Measurements from ENCODE around the gene HNRNPF. TPM values are rescaled to one million over a fixed set of nuclear protein-coding genes. Genes with fewer than 3 reads are reported as not detected.

HNRNPF gene
- total RNA-seq, 1 experiment from 2014 or later, result 198 TPM

GRCh38 chr10:43389867-43390266, 19.1 kb downstream of the HNRNPF start:
- BruUV-seq (replicated peaks), result no TSS peak
- CTCF ChIA-PET, result interaction anchor here (0.9 to 2.8 kb wide), 5 partner anchors 10 to 73 kb away, joined by 3 to 20 read pairs (median 5); no protein-coding TSS in a partner anchor
- Mint-ChIP-seq H3K4me3 (ENCODE audit: unreplicated experiment) (no peak overlapping the region), H3K27ac (ENCODE audit: low read depth, unreplicated experiment) (no peak overlapping the region), H3K36me3 (ENCODE audit: insufficient read depth, unreplicated experiment) (peaks cover 100% of the 10 kb centered on the region), H3K9me3 (ENCODE audit: unreplicated experiment) (no peaks in the 10 kb centered on the region), H3K4me1 (ENCODE audit: insufficient read depth, unreplicated experiment) (peaks cover 28% of the 10 kb centered on the region), H3K27me3 (ENCODE audit: insufficient read depth, unreplicated experiment) (no peaks in the 10 kb centered on the region)
- POLR2A ChIA-PET, result interaction anchor here (1.0 to 1.6 kb wide), 2 partner anchors 18 to 47 kb away, joined by 5 to 7 read pairs; no protein-coding TSS in a partner anchor
- intact Hi-C loops (cut with micrococcal nuclease), result no loop called here
- TF ChIP-seq CTCF (IDR thresholded peaks at IDR 0.05; ENCODE audit: unreplicated experiment), result no peak
- no peak for DNase-seq (ENCODE audit: unreplicated experiment)

GRCh38 chr10:43387678-43388032, 21.3 kb downstream of the HNRNPF start:
- Mint-ChIP-seq H3K36me3 (ENCODE audit: insufficient read depth, unreplicated experiment) (peaks cover 99% of the 10 kb centered on the region), H3K27ac (ENCODE audit: low read depth, unreplicated experiment) (no peak overlapping the region), H3K4me1 (ENCODE audit: insufficient read depth, unreplicated experiment) (peaks cover 17% of the 10 kb centered on the region), H3K9me3 (ENCODE audit: unreplicated experiment) (no peaks in the 10 kb centered on the region), H3K27me3 (ENCODE audit: insufficient read depth, unreplicated experiment) (no peaks in the 10 kb centered on the region), H3K4me3 (ENCODE audit: unreplicated experiment) (no peak overlapping the region)
- no peak for TF ChIP-seq CTCF (IDR thresholded peaks at IDR 0.05; ENCODE audit: unreplicated experiment)
- BruUV-seq (replicated peaks), result no TSS peak
- ChIA-PET CTCF (no interaction called here), POLR2A (interaction anchor here (0.7 to 1.2 kb wide), 2 partner anchors 9 to 1242 kb away, joined by 3 read pairs; no protein-coding TSS in a partner anchor)
- DNase-seq (ENCODE audit: unreplicated experiment), result no peak
- intact Hi-C loops (cut with micrococcal nuclease), result no loop called here

GRCh38 chr10:43386981-43387677, 21.9 kb downstream of the HNRNPF start:
- H3K36me3 Mint-ChIP-seq (ENCODE audit: insufficient read depth, unreplicated experiment), result peaks cover 94% of the 10 kb centered on the region
- no peak for DNase-seq (ENCODE audit: unreplicated experiment)
- H3K4me3 Mint-ChIP-seq (ENCODE audit: unreplicated experiment), result no peak overlapping the region
- peaks cover 12% of the 10 kb centered on the region for H3K4me1 Mint-ChIP-seq (ENCODE audit: insufficient read depth, unreplicated experiment)
- no peak for TF ChIP-seq CTCF (IDR thresholded peaks at IDR 0.05; ENCODE audit: unreplicated experiment)
- CTCF ChIA-PET, result no interaction called here
- no peak overlapping the region for H3K27ac Mint-ChIP-seq (ENCODE audit: low read depth, unreplicated experiment)
- H3K27me3 Mint-ChIP-seq (ENCODE audit: insufficient read depth, unreplicated experiment), result no peaks in the 10 kb centered on the region
- intact Hi-C loops (cut with micrococcal nuclease), result no loop called here
- no peaks in the 10 kb centered on the region for H3K9me3 Mint-ChIP-seq (ENCODE audit: unreplicated experiment)
- TSS peak; percentile 33 for BruUV-seq (replicated peaks)
- POLR2A ChIA-PET, result interaction anchor here (0.7 to 1.2 kb wide), 2 partner anchors 9 to 1242 kb away, joined by 3 read pairs; no protein-coding TSS in a partner anchor

GRCh38 chr10:43386549-43386948, 22.4 kb downstream of the HNRNPF start:
- no peaks in the 10 kb centered on the region for H3K9me3 Mint-ChIP-seq (ENCODE audit: unreplicated experiment)
- H3K4me1 Mint-ChIP-seq (ENCODE audit: insufficient read depth, unreplicated experiment), result peaks cover 12% of the 10 kb centered on the region
- H3K4me3 Mint-ChIP-seq (ENCODE audit: unreplicated experiment), result no peak overlapping the region
- no peak overlapping the region for H3K27ac Mint-ChIP-seq (ENCODE audit: low read depth, unreplicated experiment)
- no peak for DNase-seq (ENCODE audit: unreplicated experiment)
- no peaks in the 10 kb centered on the region for H3K27me3 Mint-ChIP-seq (ENCODE audit: insufficient read depth, unreplicated experiment)
- ChIA-PET POLR2A (interaction anchor here (4.8 kb wide), 1 partner anchor 8 kb away, joined by 30 read pairs; no protein-coding TSS in a partner anchor), CTCF (interaction anchor here (0.6 kb wide), 1 partner anchor 76 kb away, joined by 3 read pairs; no protein-coding TSS in a partner anchor)
- intact Hi-C loops (cut with micrococcal nuclease), result no loop called here
- no peak for TF ChIP-seq CTCF (IDR thresholded peaks at IDR 0.05; ENCODE audit: unreplicated experiment)
- H3K36me3 Mint-ChIP-seq (ENCODE audit: insufficient read depth, unreplicated experiment), result peaks cover 88% of the 10 kb centered on the region
- no TSS peak for BruUV-seq (replicated peaks)

Data from MCF 10A (cell line).